ENCODE data around the gene TNRC6B.
"Not testable (repeated sequence)": the region's sequence is repeated elsewhere in the genome, so short reads cannot be mapped to it uniquely, and the experiment has no call there.

TNRC6B gene

GRCh38 chr22:40294696-40295095, 117.0 kb downstream of the TNRC6B start:
- DNase-seq: no peak

- DNase-seq: no peak
Measured at GRCh38 chr22:40300316-40300715, 122.6 kb downstream of the TNRC6B start.

GRCh38 chr22:40300884-40301672, 123.4 kb downstream of the TNRC6B start:
- no peak for DNase-seq

GRCh38 chr22:40302149-40302548, 124.4 kb downstream of the TNRC6B start:
- no peak for DNase-seq

GRCh38 chr22:40305625-40306024, 127.9 kb downstream of the TNRC6B start:
- no peak for DNase-seq

GRCh38 chr22:40308999-40309573, 131.4 kb downstream of the TNRC6B start:
- no peak for DNase-seq

GRCh38 chr22:40309631-40310030, 131.9 kb downstream of the TNRC6B start:
- DNase-seq: no peak

- no peak for DNase-seq
Measured at GRCh38 chr22:40310081-40310767, 132.5 kb downstream of the TNRC6B start.

GRCh38 chr22:40310768-40311120, 133.0 kb downstream of the TNRC6B start:
- DNase-seq: no peak

GRCh38 chr22:40311646-40312045, 133.9 kb downstream of the TNRC6B start:
- DNase-seq: not testable (repeated sequence)

GRCh38 chr22:40312050-40312449, 134.3 kb downstream of the TNRC6B start:
- peak in 1 of 2 experiments; percentile 3 for DNase-seq

- no peak for DNase-seq
Measured at GRCh38 chr22:40313007-40313406, 135.3 kb downstream of the TNRC6B start.

GRCh38 chr22:40314041-40314440, 136.3 kb downstream of the TNRC6B start:
- DNase-seq: no peak

GRCh38 chr22:40320687-40321086, 143.0 kb downstream of the TNRC6B start:
- no peak for DNase-seq

GRCh38 chr22:40322021-40322420, 144.3 kb downstream of the TNRC6B start:
- no peak for DNase-seq

GRCh38 chr22:40322818-40323447, 145.2 kb downstream of the TNRC6B start:
- DNase-seq: no peak

GRCh38 chr22:40323681-40324171, 146.0 kb downstream of the TNRC6B start:
- no peak for DNase-seq

GRCh38 chr22:40324468-40325305, 147.0 kb downstream of the TNRC6B start:
- DNase-seq: no peak

- DNase-seq: no peak
Measured at GRCh38 chr22:40325315-40325714, 147.6 kb downstream of the TNRC6B start.

GRCh38 chr22:40326905-40327735, 149.4 kb downstream of the TNRC6B start:
- no peak for DNase-seq

All from NCI-H524 (cell line).